CD4-positive, alpha-beta T cell (primary cell): ENCODE data around the gene ZGLP1. TPM values are rescaled to one million over a fixed set of nuclear protein-coding genes. Genes with fewer than 3 reads are reported as not detected.

Experiments used
- ATAC-seq: fragments of 200-7000 bp; cut with Tn5 transposase; one replicate; pipeline ENCODE4 v1.10.0; 2022; ENCODE audit warnings: mild to moderate bottlenecking; ENCODE audit not compliant: poor library complexity
- CTCF ChIA-PET: fragments of 350-600 bp; sonication (Branson Sonifier 250); formaldehyde crosslinking; loops from one replicate; lab custom pipeline; 2021; ENCODE audit warnings: antibody characterized with exemption, inconsistent platforms; lab: Charles Lee
- POLR2A ChIA-PET: fragments of 350-600 bp; sonication (Branson Sonifier 250); formaldehyde crosslinking; loops from one replicate; lab custom pipeline; 2021; ENCODE audit warnings: antibody characterized with exemption, inconsistent platforms; lab: Charles Lee
- DNase-seq, 14 experiments: peaks; one replicate each; pipeline ENCODE4 v3.0.0-alpha.2; 2013 to 2020; ENCODE audit warnings: mixed read lengths in 2 of 14
- H3K27ac ChIP-seq, 2 donors: one replicate each; pipeline versions ENCODE4 v1.5.1 to v1.7.0; 2013; ENCODE audit warnings: low read length in 2 of 2, low read depth in 1 of 2, mild to moderate bottlenecking in 1 of 2
- H3K27me3 ChIP-seq, 2 experiments: 1 replicate in 1 of 2; 2 replicates in 1 of 2; pipeline versions ENCODE4 v1.6.1 to v1.7.0; 2013; ENCODE audit warnings: low read length in 2 of 2, control low read depth in 1 of 2, mild to moderate bottlenecking in 1 of 2, moderate library complexity in 1 of 2; ENCODE audit not compliant: insufficient read depth in 2 of 2, control insufficient read depth in 1 of 2
- H3K36me3 ChIP-seq: one replicate; pipeline ENCODE4 v1.6.1; 2013; ENCODE audit warnings: low read length, control low read depth; ENCODE audit not compliant: insufficient read depth
- H3K4me1 ChIP-seq: one replicate; pipeline ENCODE4 v1.6.1; 2013; ENCODE audit warnings: low read length, control low read depth; ENCODE audit not compliant: insufficient read depth
- H3K4me3 ChIP-seq: one replicate; pipeline ENCODE4 v1.5.1; 2013; ENCODE audit warnings: mild to moderate bottlenecking, low read length, moderate library complexity
- H3K9me3 ChIP-seq, 2 experiments: 1 replicate in 1 of 2; 2 replicates in 1 of 2; pipeline versions ENCODE4 v1.6.1 to v1.7.0; 2013; ENCODE audit warnings: low read length in 2 of 2, mild to moderate bottlenecking in 2 of 2, control low read depth in 1 of 2, moderate library complexity in 1 of 2; ENCODE audit not compliant: control insufficient read depth in 1 of 2, insufficient read depth in 1 of 2
- H3K27ac Mint-ChIP-seq: one replicate; pipeline ENCODE4 v1.8.0; 2020; ENCODE audit warnings: mixed read lengths
- H3K27me3 Mint-ChIP-seq: one replicate; pipeline ENCODE4 v1.8.0; 2021; ENCODE audit warnings: mixed read lengths
- H3K36me3 Mint-ChIP-seq: one replicate; pipeline ENCODE4 v1.8.0; 2021; ENCODE audit warnings: low read depth, mixed read lengths
- H3K4me1 Mint-ChIP-seq: one replicate; pipeline ENCODE4 v1.8.0; 2021; ENCODE audit warnings: low read depth, mixed read lengths
- H3K4me3 Mint-ChIP-seq: one replicate; pipeline ENCODE4 v1.8.0; 2020; ENCODE audit warnings: mild to moderate bottlenecking, mixed read lengths
- H3K9me3 Mint-ChIP-seq: one replicate; pipeline ENCODE4 v1.8.0; 2020; ENCODE audit warnings: mixed read lengths
- CTCF ChIP-seq: fragments of 200-600 bp; IDR thresholded peaks from one replicate; pipeline ENCODE4 v1.8.0; 2022; ENCODE audit warnings: antibody characterized with exemption, mild to moderate bottlenecking
- intact Hi-C, 2 experiments: fragments of 100-400 bp; cut with DNase I in 1 of 2; cut with micrococcal nuclease in 1 of 2; formaldehyde crosslinking; loops; one replicate each; pipeline versions ENCODE4 v1.15.1 to v1.9.0; 2023 to 2025; cut with DNase I, micrococcal nuclease
- total RNA-seq, 174 experiments: library from RNA in 2 of 174; stranded (reverse) in 2 of 174; gene quantifications; one replicate each; pipeline ENCODE4 v1.2.3 and lab custom pipeline; 2021 to 2026

Gene ZGLP1
- total RNA-seq, 2 experiments from 2014 or later, result 1.6 to 2.6 TPM

- Mint-ChIP-seq H3K4me1 (no peaks in the 10 kb centered on the region), H3K27me3 (no peaks in the 10 kb centered on the region), H3K27ac (no peak overlapping the region), H3K4me3 (no peak overlapping the region), H3K36me3 (peaks cover 31% of the 10 kb centered on the region), H3K9me3 (no peaks in the 10 kb centered on the region)
- Histone ChIP-seq H3K4me3 (no peak overlapping the region), H3K4me1 (no peaks in the 10 kb centered on the region), H3K27ac (no peak overlapping the region), H3K36me3 (peaks cover 36% of the 10 kb centered on the region), H3K27me3 (no peaks in the 10 kb centered on the region), H3K9me3 (no peaks in the 10 kb centered on the region)
- intact Hi-C loops, result no loop called here
- ATAC-seq, result no peak
- TF ChIP-seq CTCF, result no peak
- DNase-seq, result peak in 1 of 14 experiments; percentile 5
- ChIA-PET CTCF (interaction anchor here (1.1 to 2.3 kb wide), 2 partner anchors 10 to 109 kb away, joined by 3 to 5 read pairs; partner anchors contain the start of gene ICAM1), POLR2A (interaction anchor here (0.7 to 1.1 kb wide), 2 partner anchors 8 to 9 kb away, joined by 6 to 9 read pairs; partner anchors contain the start of gene ICAM1)
These were observed 29.7 kb downstream of the ZGLP1 start for GRCh38 chr19:10279737-10280442.

GRCh38 chr19:10278935-10279334 is 30.7 kb downstream of the ZGLP1 start:
- H3K9me3 ChIP-seq, result no peaks in the 10 kb centered on the region
- ATAC-seq (no peak), DNase-seq (peak in 1 of 14 experiments; percentile 3)
- no peaks in the 10 kb centered on the region for H3K4me1 ChIP-seq
- Mint-ChIP-seq H3K27me3 (no peaks in the 10 kb centered on the region), H3K36me3 (peaks cover 32% of the 10 kb centered on the region), H3K4me1 (peaks cover 3% of the 10 kb centered on the region), H3K9me3 (no peaks in the 10 kb centered on the region), H3K4me3 (no peak overlapping the region), H3K27ac (no peak overlapping the region)
- no peak overlapping the region for H3K27ac ChIP-seq
- intact Hi-C loops, result no loop called here
- H3K36me3 ChIP-seq, result peaks cover 30% of the 10 kb centered on the region
- POLR2A ChIA-PET, result no interaction called here
- TF ChIP-seq CTCF, result no peak
- H3K27me3 ChIP-seq, result no peaks in the 10 kb centered on the region
- H3K4me3 ChIP-seq, result no peak overlapping the region
- CTCF ChIA-PET, result interaction anchor here (1.0 to 2.3 kb wide), 2 partner anchors 9 to 12 kb away, joined by 3 to 5 read pairs; partner anchors contain the start of gene ICAM1

GRCh38 chr19:10277795-10278589 is 31.6 kb downstream of the ZGLP1 start:
- Mint-ChIP-seq H3K4me1 (peaks cover 4% of the 10 kb centered on the region), H3K4me3 (no peak overlapping the region), H3K27ac (no peak overlapping the region), H3K27me3 (no peaks in the 10 kb centered on the region), H3K36me3 (peaks cover 30% of the 10 kb centered on the region), H3K9me3 (no peaks in the 10 kb centered on the region)
- no peak overlapping the region for H3K4me3 ChIP-seq
- CTCF ChIA-PET, result interaction anchor here (0.9 to 1.0 kb wide), 3 partner anchors 9 to 111 kb away, joined by 3 to 4 read pairs (median 3); no protein-coding TSS in a partner anchor
- peaks cover 22% of the 10 kb centered on the region for H3K36me3 ChIP-seq
- intact Hi-C loops, result no loop called here
- TF ChIP-seq CTCF, result no peak
- POLR2A ChIA-PET, result no interaction called here
- DNase-seq, result peak in 1 of 14 experiments; percentile 10
- H3K27ac ChIP-seq, result no peak overlapping the region
- no peak for ATAC-seq
- no peaks in the 10 kb centered on the region for H3K4me1 ChIP-seq
- H3K27me3 ChIP-seq, result no peaks in the 10 kb centered on the region
- no peaks in the 10 kb centered on the region for H3K9me3 ChIP-seq
